WERI-Rb-1 (cell line): ENCODE measurements around the gene MAP2K7.
A peak's percentile ranks its signal among the peaks of the same experiment; 100 is the strongest.

Experiments
- DNase-seq: peaks from one replicate; pipeline ENCODE4 v3.0.0-alpha.2; 2020
- H3K27ac ChIP-seq: fragments of 250-450 bp; sonication (Bioruptor Pico); 2 replicates; pipeline ENCODE4 v1.5.1; 2020; ENCODE audit warnings: mild to moderate bottlenecking, moderate library complexity
- H3K27me3 ChIP-seq: fragments of 250-450 bp; sonication (Bioruptor Pico); 2 replicates; pipeline ENCODE4 v1.5.1; 2021; ENCODE audit warnings: mild to moderate bottlenecking, low read depth, moderate library complexity; ENCODE audit not compliant: insufficient read depth, severe bottlenecking
- H3K36me3 ChIP-seq: fragments of 250-450 bp; sonication (Bioruptor Pico); 2 replicates; pipeline ENCODE4 v1.5.1; 2020; ENCODE audit warnings: mild to moderate bottlenecking, moderate library complexity
- H3K4me3 ChIP-seq: 2 replicates; pipeline ENCODE4 v1.5.1; 2011; ENCODE audit warnings: low read depth, mild to moderate bottlenecking, control low read depth, low read length
- H3K9me3 ChIP-seq: fragments of 250-450 bp; sonication (Bioruptor Pico); 2 replicates; pipeline ENCODE4 v1.5.1; 2021; ENCODE audit warnings: mild to moderate bottlenecking, moderate library complexity; ENCODE audit not compliant: severe bottlenecking
- TF ChIP-seq, protein P1 (sequence below): IDR thresholded peaks from 2 replicates; pipeline ENCODE4 v1.5.1; 2011; ENCODE audit warnings: low read depth, mild to moderate bottlenecking, control low read depth, inconsistent platforms, low read length

Gene MAP2K7

DNA sequence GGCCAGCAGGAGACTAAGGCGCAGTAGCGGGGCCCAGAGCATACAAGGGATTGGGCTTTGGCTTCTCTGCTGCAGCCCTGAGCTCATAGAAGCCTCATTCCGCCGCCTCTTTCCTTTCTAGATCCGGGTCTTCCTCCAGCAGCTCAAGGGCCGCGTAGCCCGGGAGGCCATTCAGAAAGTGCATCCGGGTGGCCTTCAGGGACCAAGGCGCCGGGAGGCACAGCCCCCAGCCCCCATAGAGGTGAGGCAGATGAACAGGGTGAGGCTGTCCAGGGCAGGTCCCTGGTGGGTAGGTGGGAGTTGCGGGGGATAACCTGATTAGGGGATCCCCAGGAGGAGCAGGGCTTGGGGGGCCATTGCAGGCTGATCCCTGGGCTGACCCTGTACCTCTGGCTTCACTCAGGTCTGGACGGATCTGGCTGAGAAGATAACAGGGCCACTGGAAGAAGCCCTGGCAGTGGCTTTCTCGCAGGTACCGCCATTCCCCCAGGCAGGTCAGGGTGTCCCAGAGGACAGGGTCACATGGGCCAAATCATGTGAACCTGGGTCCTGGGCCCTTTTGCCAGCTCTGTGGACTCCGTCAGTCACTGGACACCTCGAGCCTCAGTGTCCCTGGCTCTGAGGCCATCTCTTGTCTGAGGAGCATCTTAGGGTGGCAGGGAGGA, 17.8 kb downstream of the MAP2K7 start:
- TF ChIP-seq, protein P1, sequence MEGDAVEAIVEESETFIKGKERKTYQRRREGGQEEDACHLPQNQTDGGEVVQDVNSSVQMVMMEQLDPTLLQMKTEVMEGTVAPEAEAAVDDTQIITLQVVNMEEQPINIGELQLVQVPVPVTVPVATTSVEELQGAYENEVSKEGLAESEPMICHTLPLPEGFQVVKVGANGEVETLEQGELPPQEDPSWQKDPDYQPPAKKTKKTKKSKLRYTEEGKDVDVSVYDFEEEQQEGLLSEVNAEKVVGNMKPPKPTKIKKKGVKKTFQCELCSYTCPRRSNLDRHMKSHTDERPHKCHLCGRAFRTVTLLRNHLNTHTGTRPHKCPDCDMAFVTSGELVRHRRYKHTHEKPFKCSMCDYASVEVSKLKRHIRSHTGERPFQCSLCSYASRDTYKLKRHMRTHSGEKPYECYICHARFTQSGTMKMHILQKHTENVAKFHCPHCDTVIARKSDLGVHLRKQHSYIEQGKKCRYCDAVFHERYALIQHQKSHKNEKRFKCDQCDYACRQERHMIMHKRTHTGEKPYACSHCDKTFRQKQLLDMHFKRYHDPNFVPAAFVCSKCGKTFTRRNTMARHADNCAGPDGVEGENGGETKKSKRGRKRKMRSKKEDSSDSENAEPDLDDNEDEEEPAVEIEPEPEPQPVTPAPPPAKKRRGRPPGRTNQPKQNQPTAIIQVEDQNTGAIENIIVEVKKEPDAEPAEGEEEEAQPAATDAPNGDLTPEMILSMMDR = no peak
- Histone ChIP-seq H3K27me3 (no peaks in the 10 kb centered on the region), H3K9me3 (peaks cover 4% of the 10 kb centered on the region), H3K4me3 (peak overlapping the region; percentile 50), H3K36me3 (peaks cover 28% of the 10 kb centered on the region), H3K27ac (peak overlapping the region; percentile 69)
- DNase-seq = no peak

DNA sequence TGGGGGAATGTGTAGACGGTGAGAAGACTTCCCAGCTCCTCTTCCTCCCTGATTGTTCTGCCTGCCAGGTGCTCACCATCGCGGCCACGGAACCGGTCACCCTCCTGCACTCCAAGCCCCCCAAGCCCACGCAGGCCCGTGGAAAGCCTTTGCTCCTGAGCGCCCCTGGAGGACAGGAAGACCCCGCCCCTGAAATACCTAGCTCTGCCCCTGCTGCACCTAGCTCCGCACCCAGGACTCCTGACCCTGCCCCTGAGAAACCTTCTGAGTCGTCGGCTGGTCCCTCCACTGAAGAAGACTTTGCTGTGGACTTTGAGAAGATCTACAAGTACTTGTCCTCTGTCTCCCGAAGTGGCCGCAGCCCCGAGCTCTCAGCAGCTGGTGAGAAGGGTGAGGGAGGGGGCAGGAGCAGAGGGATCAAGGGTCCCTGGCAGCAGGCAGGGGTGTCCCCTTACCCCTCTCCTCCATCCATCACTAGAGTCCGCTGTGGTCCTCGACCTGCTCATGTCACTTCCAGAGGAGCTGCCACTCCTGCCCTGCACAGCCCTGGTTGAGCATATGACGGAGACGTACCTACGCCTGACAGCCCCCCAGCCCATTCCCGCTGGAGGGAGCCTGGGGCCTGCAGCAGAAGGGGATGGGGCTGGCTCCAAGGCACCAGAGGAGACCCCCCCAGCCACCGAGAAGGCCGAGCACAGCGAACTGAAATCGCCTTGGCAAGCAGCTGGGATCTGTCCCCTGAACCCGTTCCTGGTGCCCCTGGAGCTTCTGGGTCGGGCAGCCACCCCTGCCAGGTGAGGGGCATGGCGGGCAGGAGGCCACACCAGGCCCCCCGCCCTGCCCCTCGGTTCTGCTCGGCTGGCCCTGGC, 18.5 kb downstream of the MAP2K7 start:
- H3K27me3 ChIP-seq = no peaks in the 10 kb centered on the region
- TF ChIP-seq, protein P1 = no peak
- H3K9me3 ChIP-seq = no peaks in the 10 kb centered on the region
- no peak overlapping the region for H3K4me3 ChIP-seq
- H3K36me3 ChIP-seq = peaks cover 34% of the 10 kb centered on the region
- no peak overlapping the region for H3K27ac ChIP-seq
- DNase-seq = no peak

DNA sequence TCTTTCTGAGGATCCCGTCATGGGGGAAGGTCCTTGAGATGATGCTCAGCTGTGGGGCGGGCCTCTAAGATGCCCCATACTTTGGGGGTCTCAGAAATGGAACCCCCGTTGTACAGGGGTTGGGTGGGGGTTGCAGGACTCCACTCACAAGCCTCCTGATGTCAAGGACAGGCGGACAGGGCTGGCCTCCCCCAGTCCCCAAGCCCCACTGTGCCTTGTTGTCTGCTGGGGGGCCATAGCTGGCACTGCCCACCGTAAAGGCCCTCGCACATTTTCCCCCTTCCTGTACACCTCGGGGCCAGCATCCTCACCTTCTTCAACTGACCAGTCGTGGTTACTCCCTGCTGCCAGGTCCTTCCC, 19.1 kb downstream of the MAP2K7 start:
- H3K27me3 ChIP-seq = no peaks in the 10 kb centered on the region
- H3K9me3 ChIP-seq = no peaks in the 10 kb centered on the region
- TF ChIP-seq, protein P1 = no peak
- DNase-seq = no peak
- H3K27ac ChIP-seq = no peak overlapping the region
- H3K4me3 ChIP-seq = no peak overlapping the region
- H3K36me3 ChIP-seq = peaks cover 34% of the 10 kb centered on the region

DNA sequence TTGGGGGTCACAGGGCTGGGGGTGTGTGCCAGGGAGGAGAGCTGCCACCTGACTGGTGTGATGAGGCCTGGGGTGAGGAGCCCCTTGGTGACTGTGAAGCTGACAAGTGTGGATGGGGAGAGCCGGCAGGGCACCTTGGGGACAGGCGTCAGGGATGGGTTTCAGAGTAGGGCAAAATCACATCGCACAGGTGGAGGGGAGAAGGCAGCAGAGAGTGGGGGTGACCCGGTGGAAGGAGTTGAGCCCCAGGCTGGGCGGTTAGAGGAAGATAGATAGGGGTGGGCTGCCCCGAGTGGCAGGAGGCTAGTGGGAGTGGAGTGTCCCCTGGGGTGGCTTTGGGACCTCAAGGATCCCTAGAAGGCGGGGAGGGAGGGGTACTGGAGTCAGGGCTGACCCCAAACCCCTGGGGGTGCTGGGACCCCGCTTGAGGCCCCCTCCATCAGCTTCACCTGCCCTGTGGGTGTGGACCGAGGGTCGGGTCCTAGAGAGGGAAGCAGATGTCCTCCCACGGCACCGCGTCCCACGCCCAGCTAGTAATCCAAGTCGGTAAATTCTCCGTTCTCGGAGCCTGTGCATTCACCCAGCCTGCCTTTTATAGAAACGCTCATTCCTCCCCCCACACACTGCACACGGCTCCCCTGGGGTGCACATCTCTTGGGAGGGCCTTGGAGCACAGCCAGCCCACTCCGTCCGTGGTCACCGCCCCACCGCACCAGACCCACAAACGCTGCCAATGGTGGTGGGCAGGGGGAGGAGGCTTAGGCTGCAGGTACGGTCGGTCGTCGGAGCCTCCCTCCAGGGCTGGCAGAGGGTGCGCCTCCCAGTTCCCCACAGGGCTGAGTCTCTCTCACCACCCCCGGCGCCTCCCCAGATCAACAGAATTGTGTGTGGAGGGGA, 19.9 kb downstream of the MAP2K7 start:
- no peaks in the 10 kb centered on the region for H3K27me3 ChIP-seq
- H3K36me3 ChIP-seq = peaks cover 34% of the 10 kb centered on the region
- H3K4me3 ChIP-seq = no peak overlapping the region
- DNase-seq = no peak
- no peaks in the 10 kb centered on the region for H3K9me3 ChIP-seq
- TF ChIP-seq, protein P1 = no peak
- H3K27ac ChIP-seq = no peak overlapping the region

DNA sequence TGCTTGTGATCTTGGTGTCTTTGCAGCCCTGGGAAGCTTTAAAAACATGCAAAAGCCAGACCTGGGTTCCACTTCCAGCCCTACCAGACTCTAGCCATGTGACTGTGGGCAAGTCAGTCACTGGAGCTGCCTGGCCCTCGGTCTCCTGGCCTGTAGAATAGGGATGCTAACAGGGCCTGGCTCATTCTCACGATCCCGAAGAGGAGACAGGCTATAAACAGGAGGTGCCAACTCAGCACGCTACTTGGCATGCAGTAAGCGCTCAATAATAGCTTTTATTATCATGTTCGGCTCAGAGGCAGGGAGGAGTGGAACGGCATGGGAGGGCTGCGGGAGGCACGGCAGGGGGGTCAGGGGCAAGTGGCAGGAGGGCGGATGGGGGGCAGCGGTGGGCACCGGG, 20.6 kb downstream of the MAP2K7 start:
- Histone ChIP-seq H3K27me3 (no peaks in the 10 kb centered on the region), H3K27ac (no peak overlapping the region), H3K4me3 (no peak overlapping the region), H3K36me3 (peaks cover 34% of the 10 kb centered on the region), H3K9me3 (no peaks in the 10 kb centered on the region)
- DNase-seq = no peak
- TF ChIP-seq, protein P1 = no peak
